Measurements from ENCODE around the gene SPHK2.

The SPHK2 gene

DNA sequence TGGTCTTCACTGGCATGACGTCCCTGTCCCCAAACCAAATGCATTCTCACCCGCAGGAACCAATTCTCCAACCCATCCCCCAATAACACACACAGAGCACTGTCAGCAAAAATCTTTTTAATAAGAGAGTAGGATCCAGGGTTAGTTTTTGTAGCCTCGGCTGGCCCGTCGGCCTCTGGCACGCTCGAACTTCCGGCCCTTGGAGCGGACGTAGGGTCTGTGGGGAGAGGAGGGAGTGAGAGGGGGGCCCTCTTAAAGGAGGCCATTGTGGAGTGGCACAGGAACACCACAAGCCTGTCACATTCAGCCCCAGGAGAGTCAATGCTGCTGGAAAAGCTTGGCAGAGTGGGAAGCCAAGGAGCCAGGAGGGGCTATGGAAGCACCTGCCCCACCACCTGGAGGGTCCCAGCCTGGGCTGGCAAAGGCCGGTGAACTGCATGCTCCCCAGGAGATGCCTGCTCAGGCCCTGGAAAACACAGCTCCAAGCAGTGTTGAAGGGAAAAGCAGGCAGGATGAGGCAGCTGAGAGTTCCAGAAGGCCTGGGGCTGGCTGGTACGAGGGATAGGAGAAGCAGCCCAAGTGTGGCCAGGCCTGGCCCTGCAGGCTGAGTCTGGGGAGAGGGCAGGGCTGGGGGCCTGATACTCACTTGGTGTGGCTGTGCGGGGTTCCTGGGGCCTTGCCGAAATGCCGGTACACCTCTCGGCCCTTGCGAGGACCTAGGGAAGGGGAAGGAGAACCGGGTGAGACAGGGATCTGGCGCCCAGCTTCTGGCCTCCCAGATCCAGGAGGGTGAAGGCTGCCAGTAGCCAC, 3.9 kb upstream of the SPHK2 start:
- Histone ChIP-seq H3K4me1 (ENCODE audit: control insufficient read depth, insufficient read depth, low read length) (peaks cover 37% of the 10 kb centered on the region), H3K36me3 (ENCODE audit: control insufficient read depth, insufficient read depth, low read length) (peaks cover 33% of the 10 kb centered on the region), H3K27ac (ENCODE audit: low read depth, low read length) (peak overlapping the region; percentile 96), H3K9me3 (ENCODE audit: control insufficient read depth, insufficient read depth, low read length) (no peaks in the 10 kb centered on the region), H3K9ac (ENCODE audit: low read depth, low read length) (peak overlapping the region; percentile 64; the same call in 1 of the 2 replicates), H3K4me3 (ENCODE audit: low read depth, low read length) (peak overlapping the region; percentile 22; the same call in 1 of the 2 replicates), H3K27me3 (ENCODE audit: control insufficient read depth, insufficient read depth, low read length) (no peaks in the 10 kb centered on the region)

DNA sequence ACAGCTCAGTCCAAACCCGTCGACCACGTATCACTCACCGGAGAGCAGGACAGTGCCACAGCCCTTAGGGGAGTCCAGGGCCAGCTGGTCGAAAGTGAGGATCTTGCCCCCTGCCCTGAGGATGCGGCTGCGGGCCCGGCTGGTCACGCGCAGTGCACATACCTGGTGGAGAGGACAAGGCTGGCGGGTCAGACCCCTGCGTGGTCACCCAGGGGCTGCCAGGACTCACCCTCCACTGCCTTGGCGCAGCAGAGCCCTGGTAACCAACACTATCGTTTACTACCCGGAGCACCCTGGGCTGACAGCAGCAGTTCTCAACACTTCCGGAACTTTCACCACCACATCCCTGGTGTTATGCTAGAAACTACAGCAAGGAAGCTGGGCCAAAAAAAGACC, 3.3 kb upstream of the SPHK2 start:
- peak overlapping the region; percentile 96 for H3K27ac ChIP-seq (ENCODE audit: low read depth, low read length)
- H3K4me1 ChIP-seq (ENCODE audit: control insufficient read depth, insufficient read depth, low read length): peaks cover 37% of the 10 kb centered on the region
- peaks cover 33% of the 10 kb centered on the region for H3K36me3 ChIP-seq (ENCODE audit: control insufficient read depth, insufficient read depth, low read length)
- no peaks in the 10 kb centered on the region for H3K9me3 ChIP-seq (ENCODE audit: control insufficient read depth, insufficient read depth, low read length)
- no peak overlapping the region for H3K9ac ChIP-seq (ENCODE audit: low read depth, low read length)
- H3K27me3 ChIP-seq (ENCODE audit: control insufficient read depth, insufficient read depth, low read length): no peaks in the 10 kb centered on the region
- no peak overlapping the region for H3K4me3 ChIP-seq (ENCODE audit: low read depth, low read length)

DNA sequence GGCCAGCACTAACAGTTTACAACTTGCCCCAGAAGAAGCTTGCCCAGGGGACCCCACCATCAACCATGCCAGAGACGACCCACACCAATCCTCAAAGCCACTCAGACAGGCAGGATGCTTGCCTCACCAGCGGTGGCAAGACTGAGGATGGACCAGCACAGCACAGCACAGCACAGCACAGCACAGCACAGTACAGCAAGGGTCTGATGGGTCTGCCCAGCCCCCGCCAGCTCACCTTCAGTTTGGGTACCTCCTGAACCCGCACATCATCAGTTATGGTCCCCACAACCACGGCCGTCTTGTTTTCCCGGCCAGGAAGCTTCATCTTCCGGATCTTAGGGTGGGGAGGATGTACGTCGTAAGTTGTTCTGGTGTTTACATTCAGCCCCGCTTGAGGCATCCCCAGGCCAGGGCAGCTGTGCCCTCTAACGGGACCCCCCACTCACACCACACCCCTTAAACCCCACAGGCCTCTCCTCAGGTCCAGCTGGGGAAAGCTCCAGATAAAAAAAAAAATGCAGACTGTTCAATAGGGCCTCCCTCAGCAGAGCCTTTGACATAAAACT, 2.7 kb upstream of the SPHK2 start:
- H3K27ac ChIP-seq (ENCODE audit: low read depth, low read length): peak overlapping the region; percentile 96
- no peak overlapping the region for H3K9ac ChIP-seq (ENCODE audit: low read depth, low read length)
- peaks cover 37% of the 10 kb centered on the region for H3K4me1 ChIP-seq (ENCODE audit: control insufficient read depth, insufficient read depth, low read length)

DNA sequence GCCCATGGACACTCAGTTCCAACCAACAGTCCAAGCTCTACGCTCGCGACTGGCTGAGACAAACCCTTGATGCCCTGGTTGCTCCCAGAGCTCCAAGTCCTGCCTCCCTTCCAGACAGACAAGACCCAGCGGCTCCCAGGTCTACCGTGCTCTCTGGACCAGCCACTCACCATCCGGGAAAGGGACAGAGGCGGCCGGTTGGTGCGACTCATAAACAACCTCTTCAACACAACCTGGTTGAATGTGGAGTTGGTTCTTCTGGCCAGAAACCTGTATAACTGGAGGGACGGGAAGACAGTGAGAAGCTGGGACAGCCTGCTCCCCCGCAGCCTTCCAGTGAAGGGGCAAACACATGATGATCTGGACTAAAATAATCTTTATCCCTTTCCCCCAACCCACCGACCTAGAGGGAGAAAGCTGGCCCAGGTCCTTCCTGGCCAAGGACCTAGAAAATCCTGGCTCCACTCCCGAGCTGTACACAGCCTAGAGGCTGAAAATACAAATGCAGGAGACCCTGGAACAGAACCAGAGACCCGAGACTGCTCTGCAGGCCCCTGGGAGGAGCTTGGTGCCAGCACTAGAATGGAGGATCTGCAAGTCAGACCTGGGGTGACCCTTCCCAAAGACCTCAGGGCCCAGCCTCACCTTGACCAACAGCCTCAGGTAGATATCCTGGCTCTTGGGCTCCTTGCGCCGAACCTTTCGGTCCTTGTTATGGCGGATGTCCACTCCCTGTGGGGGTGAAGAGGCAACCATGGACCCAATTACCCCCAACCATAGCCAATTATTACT, 2.0 kb upstream of the SPHK2 start:
- peaks cover 37% of the 10 kb centered on the region for H3K4me1 ChIP-seq (ENCODE audit: control insufficient read depth, insufficient read depth, low read length)
- H3K36me3 ChIP-seq (ENCODE audit: control insufficient read depth, insufficient read depth, low read length): peaks cover 38% of the 10 kb centered on the region
- no peaks in the 10 kb centered on the region for H3K27me3 ChIP-seq (ENCODE audit: control insufficient read depth, insufficient read depth, low read length)
- no peaks in the 10 kb centered on the region for H3K9me3 ChIP-seq (ENCODE audit: control insufficient read depth, insufficient read depth, low read length)
- peak overlapping the region; percentile 98; the same call in 1 of the 2 replicates for H3K9ac ChIP-seq (ENCODE audit: low read depth, low read length)
- H3K27ac ChIP-seq (ENCODE audit: low read depth, low read length): peak overlapping the region; percentile 95
- H3K4me3 ChIP-seq (ENCODE audit: low read depth, low read length): peak overlapping the region; percentile 95

More for the DNA sequence above, 2.7 kb upstream of the SPHK2 start:
- no peak overlapping the region for H3K4me3 ChIP-seq (ENCODE audit: low read depth, low read length)
- peaks cover 36% of the 10 kb centered on the region for H3K36me3 ChIP-seq (ENCODE audit: control insufficient read depth, insufficient read depth, low read length)
- H3K27me3 ChIP-seq (ENCODE audit: control insufficient read depth, insufficient read depth, low read length): no peaks in the 10 kb centered on the region
- no peaks in the 10 kb centered on the region for H3K9me3 ChIP-seq (ENCODE audit: control insufficient read depth, insufficient read depth, low read length)

DNA sequence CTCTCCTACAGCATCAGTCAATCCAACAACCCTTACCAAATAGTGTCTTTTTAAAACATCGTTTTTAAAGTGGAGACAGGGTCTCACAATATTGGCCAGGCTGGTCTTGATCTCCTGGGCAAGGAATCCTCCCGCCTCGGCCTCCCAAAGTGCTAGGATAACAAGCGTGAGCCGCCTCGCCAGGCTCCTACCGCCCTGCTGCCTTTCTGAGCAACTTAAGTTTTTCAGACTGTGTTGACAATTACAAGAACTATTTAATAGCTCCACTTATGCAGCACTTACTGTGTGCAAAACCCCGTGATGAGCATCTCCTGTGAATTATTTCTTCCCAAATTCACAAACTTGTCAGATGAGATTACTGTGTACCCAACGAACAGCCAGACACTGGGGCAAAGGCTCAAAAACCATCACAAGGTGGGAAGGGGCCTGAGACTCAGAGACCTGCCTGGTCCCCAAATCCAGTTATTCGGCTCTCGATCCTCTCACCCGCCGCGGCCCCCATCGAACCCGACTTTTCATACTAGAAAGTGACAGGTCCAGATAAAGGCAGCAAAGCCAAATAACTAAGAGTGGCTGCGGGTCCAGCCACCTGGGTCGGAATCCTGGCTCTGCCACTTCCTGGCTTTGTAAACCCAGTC, 909 bp upstream of the SPHK2 start:
- Histone ChIP-seq H3K4me1 (ENCODE audit: control insufficient read depth, insufficient read depth, low read length) (peaks cover 40% of the 10 kb centered on the region), H3K36me3 (ENCODE audit: control insufficient read depth, insufficient read depth, low read length) (peaks cover 38% of the 10 kb centered on the region), H3K9ac (ENCODE audit: low read depth, low read length) (peak overlapping the region; percentile 98), H3K4me3 (ENCODE audit: low read depth, low read length) (peak overlapping the region; percentile 95), H3K27ac (ENCODE audit: low read depth, low read length) (peak overlapping the region; percentile 95), H3K9me3 (ENCODE audit: control insufficient read depth, insufficient read depth, low read length) (no peaks in the 10 kb centered on the region), H3K27me3 (ENCODE audit: control insufficient read depth, insufficient read depth, low read length) (no peaks in the 10 kb centered on the region)

DNA sequence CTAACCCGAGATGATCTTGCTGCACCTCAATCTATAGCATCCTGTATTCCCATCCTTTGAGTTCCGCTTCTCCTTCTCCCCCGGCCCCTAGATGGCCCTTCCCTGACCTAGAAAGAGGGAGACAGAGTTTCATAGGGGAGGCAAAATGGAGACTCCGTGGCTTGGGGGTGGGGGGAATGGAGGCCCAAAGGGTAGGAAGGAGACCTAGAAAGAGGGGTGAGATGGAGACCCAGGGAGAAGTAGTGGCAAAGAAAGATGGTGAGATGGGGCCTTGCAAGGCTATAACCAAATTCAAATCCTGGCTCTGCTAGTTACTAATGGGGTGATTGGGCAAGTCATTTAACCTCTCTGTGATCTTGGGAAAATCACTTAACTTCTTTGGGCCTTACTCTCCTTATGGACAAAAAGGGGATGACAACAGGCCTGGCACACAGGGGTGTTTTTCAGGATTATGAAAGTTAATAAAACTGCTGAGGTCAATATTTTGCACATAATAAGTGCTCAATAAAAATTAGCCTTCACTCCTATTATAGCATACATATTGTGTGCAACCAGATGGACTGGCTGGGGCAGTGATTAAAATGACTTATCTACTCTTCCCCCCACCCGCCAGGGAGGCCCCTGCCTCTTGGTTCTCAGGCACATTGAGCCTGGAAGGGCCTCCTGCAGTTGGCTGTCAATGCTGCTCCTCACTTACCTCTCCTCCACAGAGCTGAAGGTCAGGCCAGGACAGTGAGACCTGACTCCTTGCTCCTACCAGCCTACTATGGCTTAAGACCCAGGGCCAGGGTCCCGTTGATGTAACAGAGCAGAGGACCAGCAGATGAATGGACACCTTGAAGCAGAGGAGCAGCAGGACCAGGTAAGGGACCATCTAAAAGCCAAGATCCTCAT, 633 bp downstream of the SPHK2 start:
- peaks cover 33% of the 10 kb centered on the region for H3K4me1 ChIP-seq (ENCODE audit: control insufficient read depth, insufficient read depth, low read length)
- no peaks in the 10 kb centered on the region for H3K9me3 ChIP-seq (ENCODE audit: control insufficient read depth, insufficient read depth, low read length)
- H3K27me3 ChIP-seq (ENCODE audit: control insufficient read depth, insufficient read depth, low read length): no peaks in the 10 kb centered on the region
- H3K9ac ChIP-seq (ENCODE audit: low read depth, low read length): peak overlapping the region; percentile 67
- H3K27ac ChIP-seq (ENCODE audit: low read depth, low read length): peak overlapping the region; percentile 95
- peak overlapping the region; percentile 95 for H3K4me3 ChIP-seq (ENCODE audit: low read depth, low read length)
- peaks cover 38% of the 10 kb centered on the region for H3K36me3 ChIP-seq (ENCODE audit: control insufficient read depth, insufficient read depth, low read length)

DNA sequence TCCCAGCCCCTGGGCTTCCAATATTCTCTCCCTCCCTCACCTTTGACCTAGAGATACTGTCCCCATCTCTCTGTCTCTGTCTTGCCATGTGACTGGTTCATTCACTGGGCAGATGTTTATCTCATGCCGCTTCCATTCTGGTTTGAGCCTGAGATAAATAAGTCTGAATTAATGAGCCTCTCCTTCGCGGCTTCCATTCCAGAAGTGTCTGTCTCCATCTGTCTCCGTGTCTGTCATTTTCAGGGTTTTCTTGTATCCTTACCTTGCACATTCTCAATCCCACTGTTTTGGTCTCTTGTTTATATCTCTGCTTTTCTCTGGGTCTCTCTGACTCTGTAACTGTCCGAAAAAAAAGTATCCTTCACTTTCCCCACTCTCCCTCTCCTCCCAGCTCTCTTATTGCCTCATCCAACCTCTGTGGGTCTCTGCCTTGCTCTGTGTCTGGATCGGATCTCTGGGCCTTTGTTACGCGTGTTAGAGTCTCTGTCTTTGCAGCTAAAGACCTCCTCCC, 4.3 kb downstream of the SPHK2 start:
- peak overlapping the region; percentile 64 for H3K4me3 ChIP-seq (ENCODE audit: low read depth, low read length)
- peaks cover 15% of the 10 kb centered on the region for H3K4me1 ChIP-seq (ENCODE audit: control insufficient read depth, insufficient read depth, low read length)
- H3K27me3 ChIP-seq (ENCODE audit: control insufficient read depth, insufficient read depth, low read length): no peaks in the 10 kb centered on the region
- no peaks in the 10 kb centered on the region for H3K9me3 ChIP-seq (ENCODE audit: control insufficient read depth, insufficient read depth, low read length)
- peak overlapping the region; percentile 86 for H3K27ac ChIP-seq (ENCODE audit: low read depth, low read length)
- peaks cover 21% of the 10 kb centered on the region for H3K36me3 ChIP-seq (ENCODE audit: control insufficient read depth, insufficient read depth, low read length)
- H3K9ac ChIP-seq (ENCODE audit: low read depth, low read length): peak overlapping the region; percentile 67

DNA sequence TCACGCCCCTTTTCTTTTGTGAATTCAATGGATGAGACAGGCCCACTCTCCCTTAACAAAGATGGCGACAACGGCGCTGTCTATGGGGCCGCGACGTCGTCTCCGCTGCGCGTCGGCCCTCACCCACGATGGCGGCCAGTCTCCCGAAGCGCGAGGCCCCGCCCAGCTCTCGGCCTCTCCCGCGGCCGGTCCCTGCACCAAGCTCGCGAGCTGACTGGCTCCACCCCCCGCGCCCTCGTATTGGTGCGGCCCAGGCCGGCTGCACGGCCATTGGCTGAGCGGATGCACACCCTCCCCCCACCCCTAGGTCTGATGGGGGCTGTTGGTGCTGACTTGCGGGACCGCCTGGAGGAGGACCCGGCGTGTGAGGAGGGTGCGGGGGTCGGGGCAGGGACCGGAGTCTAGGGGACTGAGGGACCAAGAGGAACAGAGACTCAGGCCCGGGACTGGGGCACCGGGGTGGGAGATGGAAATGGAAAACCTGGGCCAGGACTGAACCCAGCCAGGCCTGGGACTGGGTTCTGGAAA, 4.8 kb downstream of the SPHK2 start:
- Histone ChIP-seq H3K9ac (ENCODE audit: low read depth, low read length) (peak overlapping the region; percentile 67), H3K4me3 (ENCODE audit: low read depth, low read length) (peak overlapping the region; percentile 80), H3K36me3 (ENCODE audit: control insufficient read depth, insufficient read depth, low read length) (peaks cover 22% of the 10 kb centered on the region), H3K9me3 (ENCODE audit: control insufficient read depth, insufficient read depth, low read length) (no peaks in the 10 kb centered on the region), H3K4me1 (ENCODE audit: control insufficient read depth, insufficient read depth, low read length) (peaks cover 15% of the 10 kb centered on the region), H3K27me3 (ENCODE audit: control insufficient read depth, insufficient read depth, low read length) (no peaks in the 10 kb centered on the region), H3K27ac (ENCODE audit: low read depth, low read length) (peak overlapping the region; percentile 86)

DNA sequence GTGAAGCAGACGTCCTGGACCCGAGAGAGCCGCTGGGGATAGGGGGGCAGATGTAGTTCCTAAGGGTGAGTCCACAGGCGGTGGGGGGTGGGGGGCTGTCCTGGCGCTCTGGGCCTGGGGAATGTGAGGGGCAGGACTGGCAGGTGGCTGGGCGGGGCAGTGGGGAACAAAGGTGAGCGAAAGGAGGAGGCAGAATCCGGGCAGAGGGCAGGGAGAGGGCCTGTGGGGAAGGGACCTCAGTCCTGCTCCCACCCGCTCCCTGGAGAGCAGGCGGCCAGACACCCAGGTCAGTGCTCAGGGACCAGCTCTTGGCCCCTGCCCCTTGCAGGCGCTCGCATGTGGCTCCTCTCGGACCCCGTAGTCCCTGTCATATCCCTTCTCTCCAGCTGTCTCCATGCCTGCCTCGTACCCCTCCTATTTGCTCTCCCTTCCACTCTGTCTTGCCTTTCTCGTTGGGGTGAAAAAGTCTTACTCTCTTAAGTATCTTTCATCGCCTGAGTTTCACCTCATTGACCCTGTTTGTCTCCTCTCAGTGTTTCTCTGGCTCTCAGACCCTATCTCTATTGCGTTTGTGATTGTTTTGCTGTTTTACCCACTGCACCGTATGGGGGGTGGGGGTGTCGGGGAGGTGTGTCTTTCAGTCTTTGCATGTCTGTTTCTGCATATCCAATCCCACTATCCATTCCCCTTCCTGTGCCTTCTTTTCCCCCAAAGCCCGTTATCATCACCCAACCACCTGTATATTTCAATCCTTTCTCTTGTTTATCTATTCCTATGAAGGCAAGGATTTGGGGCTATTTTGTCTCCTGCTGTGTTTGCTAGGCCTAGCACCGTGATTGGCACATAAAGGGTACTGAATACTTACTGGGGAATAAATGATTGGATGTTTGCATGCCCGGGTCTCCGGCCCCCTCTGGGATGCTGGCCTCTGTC, 5.8 kb downstream of the SPHK2 start:
- Histone ChIP-seq H3K9me3 (ENCODE audit: control insufficient read depth, insufficient read depth, low read length) (no peaks in the 10 kb centered on the region), H3K4me1 (ENCODE audit: control insufficient read depth, insufficient read depth, low read length) (peaks cover 18% of the 10 kb centered on the region), H3K9ac (ENCODE audit: low read depth, low read length) (0 out of 2 replicates have a peak overlapping the region, but pooled peaks have one; percentile 62), H3K27ac (ENCODE audit: low read depth, low read length) (peak overlapping the region; percentile 85), H3K27me3 (ENCODE audit: control insufficient read depth, insufficient read depth, low read length) (no peaks in the 10 kb centered on the region), H3K4me3 (ENCODE audit: low read depth, low read length) (peak overlapping the region; percentile 80), H3K36me3 (ENCODE audit: control insufficient read depth, insufficient read depth, low read length) (peaks cover 22% of the 10 kb centered on the region)
